Activated CD4-positive, alpha-beta T cell treated with anti-CD3 and anti-CD28 coated beads for 4 hours (primary cell): ENCODE results near the gene STYXL1.

Experiments
- DNase-seq, 2 donors: peaks; one replicate each; pipeline ENCODE4 v3.0.0-alpha.2; 2020

STYXL1 gene

GRCh38 chr7:75991531-75992082, 56.2 kb downstream of the STYXL1 start:
- no peak for DNase-seq

DNA sequence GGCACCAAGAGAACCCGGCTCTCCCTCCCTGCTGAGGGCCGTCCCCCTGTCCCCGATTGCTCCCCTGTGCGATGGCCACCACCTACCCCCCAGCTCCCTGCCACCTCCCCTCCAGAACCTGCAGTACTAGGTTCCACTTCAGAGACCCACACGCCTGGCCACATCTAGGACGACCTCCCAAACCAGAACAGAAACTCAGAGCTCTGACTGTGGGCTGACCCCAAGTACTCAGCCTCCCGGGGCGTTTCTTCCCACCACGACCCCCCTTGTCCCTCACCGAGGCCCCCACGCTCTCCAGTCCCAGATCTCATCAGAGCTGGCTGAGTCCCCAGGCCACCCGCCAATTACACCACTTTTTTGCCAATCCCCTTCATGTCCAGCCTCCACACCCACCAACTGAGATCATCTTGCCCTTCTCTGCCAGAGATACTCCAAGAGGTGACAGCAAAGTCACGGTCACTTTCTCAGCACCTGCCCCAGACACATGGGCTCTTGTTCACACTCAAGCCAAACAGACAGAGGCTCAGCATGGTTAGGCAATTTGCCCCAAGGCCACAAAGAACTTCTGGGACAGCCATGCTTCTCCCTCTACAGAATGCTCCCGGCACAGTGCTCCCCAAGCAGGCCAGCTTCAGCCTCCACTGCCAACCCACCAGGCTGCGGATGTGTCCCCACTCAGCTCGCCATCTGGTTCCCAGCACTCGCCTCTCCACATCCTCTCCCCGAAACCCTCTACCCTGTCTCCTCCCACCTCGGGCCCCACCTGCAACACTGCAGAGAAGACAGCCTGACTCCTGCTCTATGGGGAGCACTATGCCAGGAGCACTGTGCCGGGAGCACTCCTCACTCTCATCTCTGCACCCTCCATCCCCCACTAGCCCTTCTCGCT, 58.1 kb downstream of the STYXL1 start:
- no peak for DNase-seq

- DNase-seq, result no peak
Measured at GRCh38 chr7:75988568-75989499, 59.0 kb downstream of the STYXL1 start.

DNA sequence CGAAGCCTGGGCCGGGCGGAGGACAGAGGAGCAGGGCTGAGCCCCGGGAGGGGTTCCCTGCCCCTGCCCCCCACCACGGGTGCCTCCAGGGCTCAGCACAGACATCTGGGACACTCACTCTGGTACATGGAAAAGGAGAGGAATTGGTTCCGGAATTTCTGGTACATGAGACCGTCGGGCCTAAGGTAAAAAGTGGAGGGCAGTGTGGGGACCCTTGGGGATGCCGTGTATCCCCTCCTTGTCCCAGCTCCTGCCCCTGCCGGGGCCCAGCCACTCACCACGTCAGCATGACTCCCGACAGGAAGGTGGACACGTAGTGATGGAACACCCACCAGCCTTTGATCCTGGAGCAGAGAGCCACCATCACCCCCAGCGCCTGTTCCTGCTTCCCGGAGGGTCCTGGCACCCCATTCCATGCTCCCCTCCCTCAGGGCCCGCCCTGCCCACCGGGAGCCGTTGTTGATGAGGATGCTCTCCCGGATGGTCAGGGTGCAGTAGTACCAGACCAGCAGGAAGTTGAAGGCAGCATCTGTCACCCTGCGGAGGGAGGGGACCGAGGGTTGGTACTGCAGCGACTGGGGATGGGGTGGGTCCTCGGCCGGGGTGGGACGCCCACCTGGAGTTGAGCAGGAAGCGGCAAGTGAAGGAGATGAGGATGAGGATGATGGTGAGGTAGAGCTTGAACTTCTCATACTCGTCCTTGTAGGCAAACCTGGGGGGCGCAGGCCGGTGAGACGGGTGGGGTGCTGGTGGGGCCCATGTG, 59.8 kb downstream of the STYXL1 start:
- DNase-seq, result no peak

GRCh38 chr7:75987026-75987804, 60.6 kb downstream of the STYXL1 start:
- DNase-seq, result no peak

DNA sequence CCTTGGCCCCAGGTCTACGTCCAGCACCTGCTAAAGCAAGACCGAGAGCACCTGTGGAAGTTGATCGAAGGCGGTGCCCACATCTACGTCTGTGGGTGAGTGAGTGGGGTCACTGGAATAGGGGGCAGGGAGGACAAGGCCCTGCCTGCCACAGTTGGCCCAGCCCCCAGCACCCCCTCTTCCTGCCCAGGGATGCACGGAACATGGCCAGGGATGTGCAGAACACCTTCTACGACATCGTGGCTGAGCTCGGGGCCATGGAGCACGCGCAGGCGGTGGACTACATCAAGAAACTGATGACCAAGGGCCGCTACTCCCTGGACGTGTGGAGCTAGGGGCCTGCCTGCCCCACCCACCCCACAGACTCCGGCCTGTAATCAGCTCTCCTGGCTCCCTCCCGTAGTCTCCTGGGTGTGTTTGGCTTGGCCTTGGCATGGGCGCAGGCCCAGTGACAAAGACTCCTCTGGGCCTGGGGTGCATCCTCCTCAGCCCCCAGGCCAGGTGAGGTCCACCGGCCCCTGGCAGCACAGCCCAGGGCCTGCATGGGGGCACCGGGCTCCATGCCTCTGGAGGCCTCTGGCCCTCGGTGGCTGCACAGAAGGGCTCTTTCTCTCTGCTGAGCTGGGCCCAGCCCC, 61.5 kb downstream of the STYXL1 start:
- DNase-seq, result no peak

GRCh38 chr7:75985518-75986146, 62.2 kb downstream of the STYXL1 start:
- no peak for DNase-seq

DNA sequence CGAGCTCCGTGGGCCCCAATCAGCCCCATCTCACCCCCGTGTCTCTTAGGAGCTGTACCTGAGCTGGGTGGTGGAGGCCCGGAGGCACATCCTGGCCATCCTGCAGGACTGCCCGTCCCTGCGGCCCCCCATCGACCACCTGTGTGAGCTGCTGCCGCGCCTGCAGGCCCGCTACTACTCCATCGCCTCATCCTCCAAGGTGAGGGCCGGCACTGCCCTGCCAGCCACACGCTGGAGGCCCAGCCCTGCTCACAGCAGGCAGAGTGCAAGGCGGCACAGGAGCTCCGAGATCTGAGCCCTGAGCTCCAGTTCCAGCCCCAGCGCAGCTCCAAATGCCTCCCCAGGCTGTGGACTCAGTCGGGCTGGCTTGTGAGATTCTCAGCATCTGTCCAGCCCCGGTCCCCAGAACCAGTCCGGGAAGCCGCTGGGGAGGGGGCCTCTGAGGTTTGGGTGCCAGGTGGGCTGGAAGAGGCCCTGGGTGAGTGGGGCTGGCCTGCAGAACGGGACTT, 62.7 kb downstream of the STYXL1 start:
- DNase-seq, result no peak

GRCh38 chr7:75984130-75985008, 63.4 kb downstream of the STYXL1 start:
- DNase-seq, result no peak

GRCh38 chr7:75983471-75984129, 64.2 kb downstream of the STYXL1 start:
- DNase-seq, result no peak

DNA sequence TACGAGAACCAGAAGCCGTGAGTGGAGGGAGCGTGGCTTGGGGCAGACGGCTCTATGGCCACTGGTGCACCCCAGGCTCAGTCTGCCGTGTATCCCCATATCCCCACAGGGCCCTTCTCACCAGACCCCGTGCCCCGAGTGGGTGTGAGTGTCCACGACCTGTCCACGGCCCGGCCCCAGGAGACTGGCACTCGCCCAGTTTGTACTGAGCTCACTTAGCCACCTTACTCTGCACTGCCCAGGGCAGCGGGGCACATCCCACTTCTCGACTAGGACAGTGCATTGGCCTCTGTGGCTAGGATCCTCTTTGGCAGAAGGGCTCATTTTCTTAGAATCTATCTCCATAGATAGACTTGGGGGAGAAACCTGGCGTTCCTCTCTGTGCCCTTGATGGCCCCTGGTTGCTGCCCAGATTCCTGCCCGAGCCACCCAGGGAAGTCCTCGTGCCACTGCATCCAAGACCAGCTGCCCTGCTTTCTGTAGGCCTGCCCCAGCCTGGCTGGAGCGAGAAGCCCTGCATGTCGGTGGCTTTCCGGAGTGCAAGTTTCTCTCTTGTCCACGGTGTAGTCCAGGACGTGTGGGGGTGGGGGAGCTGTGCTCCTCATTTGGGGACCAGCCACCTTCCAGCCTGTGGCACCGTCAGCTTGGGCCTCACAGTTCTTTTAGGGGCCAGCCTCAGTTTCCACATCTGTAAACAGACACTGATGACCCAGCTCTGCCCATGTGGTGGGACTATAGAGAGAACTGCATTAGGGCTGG, 65.3 kb downstream of the STYXL1 start:
- DNase-seq, result no peak

DNA sequence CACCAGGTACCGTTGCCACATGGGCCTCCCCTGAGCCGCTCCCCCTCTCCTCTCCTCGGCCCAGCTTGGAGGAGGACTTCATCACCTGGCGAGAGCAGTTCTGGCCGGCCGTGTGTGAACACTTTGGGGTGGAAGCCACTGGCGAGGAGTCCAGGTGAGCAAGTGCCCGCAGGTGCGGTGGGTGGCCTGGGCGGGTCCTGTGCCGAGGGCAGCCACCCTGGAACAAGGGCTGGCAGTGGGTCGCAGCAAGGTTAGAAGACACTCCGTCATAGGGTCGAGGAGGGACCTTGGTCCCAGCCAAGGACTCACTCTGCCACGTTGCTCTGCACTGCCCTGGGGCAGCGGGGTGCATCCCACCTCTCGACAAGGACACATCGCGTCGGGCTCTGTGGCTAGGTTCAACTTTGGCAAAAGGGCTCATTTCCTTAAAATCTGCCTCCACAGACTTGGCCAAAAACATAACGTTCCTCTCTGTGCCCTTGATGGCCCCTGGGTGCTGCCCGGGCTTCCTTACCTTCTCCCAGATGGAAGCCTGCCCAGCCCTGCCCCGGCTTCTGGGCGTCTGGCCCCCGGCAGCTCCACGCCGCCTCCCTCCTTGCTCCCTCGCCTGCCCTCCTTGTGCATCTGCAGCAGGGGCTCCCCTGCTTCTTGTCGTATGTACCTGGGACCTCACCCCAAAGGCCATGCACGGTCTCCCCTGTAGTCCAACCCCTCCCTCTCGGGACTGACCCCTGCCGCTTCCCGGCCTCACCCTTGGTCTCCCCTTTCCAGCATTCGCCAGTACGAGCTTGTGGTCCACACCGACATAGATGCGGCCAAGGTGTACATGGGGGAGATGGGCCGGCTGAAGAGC, 66.1 kb downstream of the STYXL1 start:
- DNase-seq, result no peak

DNA sequence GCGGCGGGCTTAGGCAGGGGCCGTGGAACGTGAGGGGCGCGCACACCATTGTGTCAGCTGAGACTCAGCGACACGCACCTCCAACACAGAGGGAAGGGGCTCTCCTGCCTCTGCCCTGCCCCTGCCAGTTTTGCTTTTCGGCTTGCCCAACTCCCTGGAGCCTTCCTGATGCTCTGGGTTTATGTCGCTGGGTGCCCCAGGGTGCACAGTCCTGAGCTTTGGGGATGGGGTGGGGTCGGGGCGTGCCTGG, 66.7 kb downstream of the STYXL1 start:
- no peak for DNase-seq

- DNase-seq, result no peak
Measured at GRCh38 chr7:75980430-75981202, 67.2 kb downstream of the STYXL1 start.

DNA sequence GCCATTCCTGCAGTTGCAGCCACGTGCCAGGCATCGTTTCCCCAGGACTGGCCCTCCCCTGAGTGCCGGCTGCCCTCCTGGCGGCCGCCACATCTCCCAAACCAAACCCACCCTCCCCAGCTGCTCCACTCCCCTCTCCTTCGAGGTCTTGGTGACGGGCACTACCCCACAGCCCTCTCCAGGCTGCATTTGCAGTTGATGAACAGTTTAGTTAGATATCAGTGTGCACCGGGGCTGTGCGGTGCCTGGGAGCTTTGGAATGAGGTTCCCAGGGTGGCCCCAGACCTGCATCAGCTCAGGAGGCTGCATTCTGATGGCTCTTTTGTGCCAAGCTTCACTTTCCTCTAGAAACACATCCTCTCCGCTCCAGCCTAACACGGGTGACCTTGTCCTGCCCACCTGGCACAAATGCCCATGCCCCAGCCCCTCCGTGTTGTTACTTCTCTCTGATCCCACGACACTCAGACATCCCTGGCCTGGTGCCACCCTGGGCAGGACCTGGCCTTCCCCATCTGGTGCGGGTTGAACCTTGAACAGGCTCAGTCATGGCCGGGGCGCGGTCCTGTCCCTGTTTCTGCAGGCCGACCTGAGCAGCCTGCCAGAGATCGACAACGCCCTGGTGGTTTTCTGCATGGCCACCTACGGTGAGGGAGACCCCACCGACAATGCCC, 67.9 kb downstream of the STYXL1 start:
- no peak for DNase-seq

- no peak for DNase-seq
Measured at GRCh38 chr7:75977743-75978142, 70.1 kb downstream of the STYXL1 start.
